Measurements from ENCODE around the gene BICDL1.

BICDL1 gene

DNA sequence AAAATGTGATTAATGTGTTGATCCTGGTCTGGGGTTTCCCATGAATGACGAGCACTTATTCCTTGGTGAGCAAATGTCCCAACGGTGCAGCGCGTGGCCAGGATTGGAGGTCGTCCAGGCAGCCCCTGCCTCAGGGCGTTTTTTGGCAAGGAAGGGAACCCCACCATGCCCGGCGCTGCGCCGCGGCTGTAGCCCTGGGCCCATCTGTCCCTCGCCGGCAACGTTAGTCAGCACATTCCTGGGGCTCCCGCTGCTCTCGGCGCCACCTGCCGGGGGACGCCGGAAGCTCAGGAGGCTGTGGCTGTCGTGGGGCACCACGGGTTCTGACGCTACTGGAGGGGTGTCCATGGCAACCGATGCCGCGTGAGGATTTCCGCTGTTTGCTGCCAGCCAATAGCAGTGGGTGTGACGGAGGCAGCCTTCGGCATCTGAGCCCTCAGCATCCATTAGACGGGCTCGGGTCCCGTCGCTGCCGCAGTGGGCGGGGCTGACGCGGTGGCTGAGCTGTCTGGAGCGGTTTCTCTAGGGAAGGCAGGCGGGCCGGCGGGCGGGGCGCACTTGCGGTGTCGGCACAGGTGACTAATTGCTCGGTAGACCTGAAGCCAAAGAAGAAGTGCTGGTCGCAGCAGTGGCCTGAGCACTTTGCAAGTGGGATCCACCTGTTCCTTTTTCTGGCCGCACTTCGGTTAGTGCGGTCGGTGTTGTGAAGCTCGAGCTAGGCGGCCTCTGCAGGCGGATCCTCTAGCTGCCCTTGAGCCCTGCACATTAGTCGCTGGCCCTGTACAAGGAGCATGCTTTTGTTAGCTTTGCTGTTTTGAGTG lies 98.0 kb downstream of the BICDL1 start (continued):
- TF ChIP-seq, protein P1, sequence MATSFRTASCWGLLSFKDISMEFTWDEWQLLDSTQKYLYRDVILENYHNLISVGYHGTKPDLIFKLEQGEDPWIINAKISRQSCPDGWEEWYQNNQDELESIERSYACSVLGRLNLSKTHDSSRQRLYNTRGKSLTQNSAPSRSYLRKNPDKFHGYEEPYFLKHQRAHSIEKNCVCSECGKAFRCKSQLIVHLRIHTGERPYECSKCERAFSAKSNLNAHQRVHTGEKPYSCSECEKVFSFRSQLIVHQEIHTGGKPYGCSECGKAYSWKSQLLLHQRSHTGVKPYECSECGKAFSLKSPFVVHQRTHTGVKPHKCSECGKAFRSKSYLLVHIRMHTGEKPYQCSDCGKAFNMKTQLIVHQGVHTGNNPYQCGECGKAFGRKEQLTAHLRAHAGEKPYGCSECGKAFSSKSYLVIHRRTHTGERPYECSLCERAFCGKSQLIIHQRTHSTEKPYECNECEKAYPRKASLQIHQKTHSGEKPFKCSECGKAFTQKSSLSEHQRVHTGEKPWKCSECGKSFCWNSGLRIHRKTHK (tag by site-specific recombination; IDR thresholded peaks at IDR 0.05) = no peak
- TF ChIP-seq ZBTB17 (tag by site-specific recombination; IDR thresholded peaks at IDR 0.05) (peak; percentile 97), ZNF121 (tag by site-specific recombination; IDR thresholded peaks at IDR 0.05) (no peak), ZNF623 (tag by site-specific recombination; IDR thresholded peaks at IDR 0.05) (no peak), ZBTB8A (tag by site-specific recombination; IDR thresholded peaks at IDR 0.05) (peak; percentile 99), BCL11A (tag by site-specific recombination; IDR thresholded peaks at IDR 0.05; ENCODE audit: low read depth) (0 out of 2 replicates have a peak, but pooled peaks have one; percentile 45), ZNF366 (tag by site-specific recombination; conservative IDR thresholded peaks at IDR 0.05) (no peak), IKZF3 (tag by site-specific recombination; IDR thresholded peaks at IDR 0.05) (peak; percentile 78), FEZF1 (tag by site-specific recombination; IDR thresholded peaks at IDR 0.05) (no peak), ZNF670 (tag by site-specific recombination; IDR thresholded peaks at IDR 0.05; ENCODE audit: low read depth) (no peak), YY2 (tag by site-specific recombination; IDR thresholded peaks at IDR 0.05) (0 out of 2 replicates have a peak, but pooled peaks have one; percentile 52), ZNF426 (tag by site-specific recombination; IDR thresholded peaks at IDR 0.05) (no peak), ZNF404 (tag by site-specific recombination; IDR thresholded peaks at IDR 0.05) (no peak), GLIS1 (tag by site-specific recombination; IDR thresholded peaks at IDR 0.05) (peak; percentile 57; the same call in 1 of the 2 replicates), REPIN1 (tag by site-specific recombination; IDR thresholded peaks at IDR 0.05; ENCODE audit: low read depth) (no peak), YY1 (tag by site-specific recombination; IDR thresholded peaks at IDR 0.05) (peak; percentile 70), BCL11B (tag by site-specific recombination; IDR thresholded peaks at IDR 0.05; ENCODE audit: low read depth) (no peak), ZNF341 (tag by site-specific recombination; IDR thresholded peaks at IDR 0.05; ENCODE audit: low read depth) (peak; percentile 37; the same call in 1 of the 2 replicates), KLF7 (tag by site-specific recombination; IDR thresholded peaks at IDR 0.05; ENCODE audit: borderline replicate concordance) (no peak), ZNF2 (tag by site-specific recombination; IDR thresholded peaks at IDR 0.05) (peak; percentile 93), SALL2 (tag by site-specific recombination; IDR thresholded peaks at IDR 0.05; ENCODE audit: borderline replicate concordance) (no peak), ZNF174 (tag by site-specific recombination; IDR thresholded peaks at IDR 0.05) (no peak), ZSCAN30 (tag by site-specific recombination; IDR thresholded peaks at IDR 0.05) (peak; percentile 81), ZNF707 (tag by site-specific recombination; IDR thresholded peaks at IDR 0.05) (no peak), ZEB2 (tag by site-specific recombination; IDR thresholded peaks at IDR 0.05) (peak; percentile 96)
- TF ChIP-seq, protein P2, sequence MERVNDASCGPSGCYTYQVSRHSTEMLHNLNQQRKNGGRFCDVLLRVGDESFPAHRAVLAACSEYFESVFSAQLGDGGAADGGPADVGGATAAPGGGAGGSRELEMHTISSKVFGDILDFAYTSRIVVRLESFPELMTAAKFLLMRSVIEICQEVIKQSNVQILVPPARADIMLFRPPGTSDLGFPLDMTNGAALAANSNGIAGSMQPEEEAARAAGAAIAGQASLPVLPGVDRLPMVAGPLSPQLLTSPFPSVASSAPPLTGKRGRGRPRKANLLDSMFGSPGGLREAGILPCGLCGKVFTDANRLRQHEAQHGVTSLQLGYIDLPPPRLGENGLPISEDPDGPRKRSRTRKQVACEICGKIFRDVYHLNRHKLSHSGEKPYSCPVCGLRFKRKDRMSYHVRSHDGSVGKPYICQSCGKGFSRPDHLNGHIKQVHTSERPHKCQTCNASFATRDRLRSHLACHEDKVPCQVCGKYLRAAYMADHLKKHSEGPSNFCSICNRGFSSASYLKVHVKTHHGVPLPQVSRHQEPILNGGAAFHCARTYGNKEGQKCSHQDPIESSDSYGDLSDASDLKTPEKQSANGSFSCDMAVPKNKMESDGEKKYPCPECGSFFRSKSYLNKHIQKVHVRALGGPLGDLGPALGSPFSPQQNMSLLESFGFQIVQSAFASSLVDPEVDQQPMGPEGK (tag by site-specific recombination; IDR thresholded peaks at IDR 0.05) = peak; percentile 94
- TF ChIP-seq, protein P3, sequence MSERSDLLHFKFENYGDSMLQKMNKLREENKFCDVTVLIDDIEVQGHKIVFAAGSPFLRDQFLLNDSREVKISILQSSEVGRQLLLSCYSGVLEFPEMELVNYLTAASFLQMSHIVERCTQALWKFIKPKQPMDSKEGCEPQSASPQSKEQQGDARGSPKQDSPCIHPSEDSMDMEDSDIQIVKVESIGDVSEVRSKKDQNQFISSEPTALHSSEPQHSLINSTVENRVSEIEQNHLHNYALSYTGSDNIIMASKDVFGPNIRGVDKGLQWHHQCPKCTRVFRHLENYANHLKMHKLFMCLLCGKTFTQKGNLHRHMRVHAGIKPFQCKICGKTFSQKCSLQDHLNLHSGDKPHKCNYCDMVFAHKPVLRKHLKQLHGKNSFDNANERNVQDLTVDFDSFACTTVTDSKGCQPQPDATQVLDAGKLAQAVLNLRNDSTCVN (tag by site-specific recombination; optimal IDR thresholded peaks at IDR 0.05) = peak; percentile 60
- TF ChIP-seq, protein P4, sequence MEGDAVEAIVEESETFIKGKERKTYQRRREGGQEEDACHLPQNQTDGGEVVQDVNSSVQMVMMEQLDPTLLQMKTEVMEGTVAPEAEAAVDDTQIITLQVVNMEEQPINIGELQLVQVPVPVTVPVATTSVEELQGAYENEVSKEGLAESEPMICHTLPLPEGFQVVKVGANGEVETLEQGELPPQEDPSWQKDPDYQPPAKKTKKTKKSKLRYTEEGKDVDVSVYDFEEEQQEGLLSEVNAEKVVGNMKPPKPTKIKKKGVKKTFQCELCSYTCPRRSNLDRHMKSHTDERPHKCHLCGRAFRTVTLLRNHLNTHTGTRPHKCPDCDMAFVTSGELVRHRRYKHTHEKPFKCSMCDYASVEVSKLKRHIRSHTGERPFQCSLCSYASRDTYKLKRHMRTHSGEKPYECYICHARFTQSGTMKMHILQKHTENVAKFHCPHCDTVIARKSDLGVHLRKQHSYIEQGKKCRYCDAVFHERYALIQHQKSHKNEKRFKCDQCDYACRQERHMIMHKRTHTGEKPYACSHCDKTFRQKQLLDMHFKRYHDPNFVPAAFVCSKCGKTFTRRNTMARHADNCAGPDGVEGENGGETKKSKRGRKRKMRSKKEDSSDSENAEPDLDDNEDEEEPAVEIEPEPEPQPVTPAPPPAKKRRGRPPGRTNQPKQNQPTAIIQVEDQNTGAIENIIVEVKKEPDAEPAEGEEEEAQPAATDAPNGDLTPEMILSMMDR (tag by site-specific recombination; IDR thresholded peaks at IDR 0.05) = peak; percentile 99
- TF ChIP-seq, protein P5, sequence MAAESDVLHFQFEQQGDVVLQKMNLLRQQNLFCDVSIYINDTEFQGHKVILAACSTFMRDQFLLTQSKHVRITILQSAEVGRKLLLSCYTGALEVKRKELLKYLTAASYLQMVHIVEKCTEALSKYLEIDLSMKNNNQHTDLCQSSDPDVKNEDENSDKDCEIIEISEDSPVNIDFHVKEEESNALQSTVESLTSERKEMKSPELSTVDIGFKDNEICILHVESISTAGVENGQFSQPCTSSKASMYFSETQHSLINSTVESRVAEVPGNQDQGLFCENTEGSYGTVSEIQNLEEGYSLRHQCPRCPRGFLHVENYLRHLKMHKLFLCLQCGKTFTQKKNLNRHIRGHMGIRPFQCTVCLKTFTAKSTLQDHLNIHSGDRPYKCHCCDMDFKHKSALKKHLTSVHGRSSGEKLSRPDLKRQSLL (tag by site-specific recombination; IDR thresholded peaks at IDR 0.05) = peak; percentile 82; the same call in 1 of the 2 replicates
- TF ChIP-seq, protein P6, sequence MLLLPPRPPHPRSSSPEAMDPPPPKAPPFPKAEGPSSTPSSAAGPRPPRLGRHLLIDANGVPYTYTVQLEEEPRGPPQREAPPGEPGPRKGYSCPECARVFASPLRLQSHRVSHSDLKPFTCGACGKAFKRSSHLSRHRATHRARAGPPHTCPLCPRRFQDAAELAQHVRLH (tag by site-specific recombination; IDR thresholded peaks at IDR 0.05) = 0 out of 2 replicates have a peak, but pooled peaks have one; percentile 14
- TF ChIP-seq, protein P7, sequence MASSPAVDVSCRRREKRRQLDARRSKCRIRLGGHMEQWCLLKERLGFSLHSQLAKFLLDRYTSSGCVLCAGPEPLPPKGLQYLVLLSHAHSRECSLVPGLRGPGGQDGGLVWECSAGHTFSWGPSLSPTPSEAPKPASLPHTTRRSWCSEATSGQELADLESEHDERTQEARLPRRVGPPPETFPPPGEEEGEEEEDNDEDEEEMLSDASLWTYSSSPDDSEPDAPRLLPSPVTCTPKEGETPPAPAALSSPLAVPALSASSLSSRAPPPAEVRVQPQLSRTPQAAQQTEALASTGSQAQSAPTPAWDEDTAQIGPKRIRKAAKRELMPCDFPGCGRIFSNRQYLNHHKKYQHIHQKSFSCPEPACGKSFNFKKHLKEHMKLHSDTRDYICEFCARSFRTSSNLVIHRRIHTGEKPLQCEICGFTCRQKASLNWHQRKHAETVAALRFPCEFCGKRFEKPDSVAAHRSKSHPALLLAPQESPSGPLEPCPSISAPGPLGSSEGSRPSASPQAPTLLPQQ (tag by site-specific recombination; IDR thresholded peaks at IDR 0.05) = peak; percentile 99
